GM19239 (cell line): Measurements from ENCODE around the gene KRT76.
"Not testable (repeated sequence)": the region's sequence is repeated elsewhere in the genome, so short reads cannot be mapped to it uniquely, and the experiment has no call there.

ENCODE experiments used
- DNase-seq: peaks from one replicate; pipeline ENCODE4 v3.0.0; 2011; ENCODE audit warnings: low spot score; ENCODE audit not compliant: insufficient read length
- FAIRE-seq: peaks from 2 replicates; lab custom pipeline; 2011; peaks lifted over from hg19 to GRCh38; lab: Jason Lieb, UNC

The KRT76 gene

DNA sequence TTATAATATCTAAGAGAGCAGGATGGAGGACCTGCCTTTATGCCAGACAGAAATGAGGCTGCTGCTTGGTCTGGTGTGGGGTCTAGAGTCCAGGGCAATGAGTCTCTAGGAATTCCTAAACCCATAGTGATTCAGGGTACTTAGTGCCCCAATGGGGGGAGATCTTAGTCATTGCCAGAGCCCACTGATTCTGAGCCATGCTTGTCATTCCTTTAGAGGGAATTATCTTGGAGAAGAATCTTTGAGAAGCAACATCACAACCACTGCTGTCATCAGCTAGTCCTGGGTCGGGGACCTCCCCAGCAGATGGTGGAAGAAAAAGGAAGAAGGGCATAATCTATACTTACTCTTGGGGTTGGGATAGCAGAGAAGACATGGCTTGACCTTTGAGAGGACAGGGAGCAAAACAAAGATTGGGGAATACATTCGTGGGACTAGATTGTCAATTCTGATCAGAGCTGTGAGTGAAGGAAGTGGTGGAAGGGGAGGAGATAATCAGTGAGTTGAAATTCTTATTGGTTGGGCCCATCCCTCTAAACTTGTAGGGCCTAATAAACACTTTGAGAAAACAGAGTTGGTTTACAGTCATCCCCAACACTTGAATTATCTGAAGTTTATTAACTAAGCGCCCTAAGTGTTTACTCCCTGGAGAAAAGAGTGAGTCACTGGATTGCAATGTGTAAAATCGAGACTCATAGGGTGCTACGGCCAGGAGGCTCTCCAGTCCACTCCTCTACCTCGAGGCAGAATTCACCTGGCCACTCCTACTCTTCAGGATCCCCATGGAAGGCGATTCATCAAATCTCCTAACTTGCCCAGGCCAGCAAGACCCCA is 21.7 kb upstream of the KRT76 start:
- DNase-seq (no peak), FAIRE-seq (no peak)

DNA sequence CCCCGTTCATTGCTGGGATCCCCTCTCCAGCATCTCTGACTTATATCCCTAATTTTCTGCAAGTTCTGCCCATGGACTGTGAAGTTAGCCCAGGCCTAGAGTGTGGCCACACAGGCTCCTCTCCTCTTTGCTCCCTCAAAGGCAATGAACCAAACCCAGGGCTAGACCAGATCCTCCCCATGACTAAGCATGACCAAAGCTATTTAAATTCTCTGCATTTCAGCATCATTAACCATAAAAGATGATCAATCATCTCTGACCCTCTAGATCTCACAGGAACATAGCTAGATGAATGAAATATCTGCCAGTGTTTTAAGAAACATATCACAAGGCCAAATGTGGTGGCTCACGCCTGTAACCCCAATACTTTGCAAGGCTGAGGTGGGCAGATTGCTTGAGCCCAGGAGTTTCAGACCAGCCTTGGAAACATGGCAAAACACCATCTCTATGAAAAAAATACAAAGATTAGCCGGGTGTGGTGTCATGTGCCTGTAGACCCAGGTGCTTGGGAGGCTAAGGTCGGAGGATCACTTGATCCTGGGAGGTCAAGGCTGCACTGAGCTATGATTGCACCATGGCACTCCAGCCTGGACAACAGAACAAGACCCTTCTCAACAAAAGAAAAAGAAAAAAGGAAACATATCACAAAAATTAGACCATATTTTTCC is 21.0 kb upstream of the KRT76 start:
- no peak for DNase-seq
- no peak for FAIRE-seq

DNA sequence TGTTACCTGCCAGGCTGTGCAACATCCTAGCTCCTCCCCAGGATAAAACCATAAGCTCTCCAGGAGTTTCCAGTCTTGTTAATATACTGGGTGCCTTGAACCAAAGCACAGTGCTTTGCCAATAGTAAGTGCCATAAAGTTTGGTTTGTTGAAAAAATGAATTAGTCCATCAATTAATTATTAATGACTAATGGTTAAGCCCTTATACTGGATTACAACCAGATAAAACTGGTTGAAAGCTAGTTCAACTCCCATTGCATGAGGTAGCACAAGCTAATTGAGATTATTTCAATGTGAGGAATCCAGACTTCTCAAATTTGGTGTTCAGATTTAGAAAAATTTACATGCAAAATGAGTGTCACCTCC is 20.4 kb upstream of the KRT76 start:
- DNase-seq (no peak), FAIRE-seq (no peak)

DNA sequence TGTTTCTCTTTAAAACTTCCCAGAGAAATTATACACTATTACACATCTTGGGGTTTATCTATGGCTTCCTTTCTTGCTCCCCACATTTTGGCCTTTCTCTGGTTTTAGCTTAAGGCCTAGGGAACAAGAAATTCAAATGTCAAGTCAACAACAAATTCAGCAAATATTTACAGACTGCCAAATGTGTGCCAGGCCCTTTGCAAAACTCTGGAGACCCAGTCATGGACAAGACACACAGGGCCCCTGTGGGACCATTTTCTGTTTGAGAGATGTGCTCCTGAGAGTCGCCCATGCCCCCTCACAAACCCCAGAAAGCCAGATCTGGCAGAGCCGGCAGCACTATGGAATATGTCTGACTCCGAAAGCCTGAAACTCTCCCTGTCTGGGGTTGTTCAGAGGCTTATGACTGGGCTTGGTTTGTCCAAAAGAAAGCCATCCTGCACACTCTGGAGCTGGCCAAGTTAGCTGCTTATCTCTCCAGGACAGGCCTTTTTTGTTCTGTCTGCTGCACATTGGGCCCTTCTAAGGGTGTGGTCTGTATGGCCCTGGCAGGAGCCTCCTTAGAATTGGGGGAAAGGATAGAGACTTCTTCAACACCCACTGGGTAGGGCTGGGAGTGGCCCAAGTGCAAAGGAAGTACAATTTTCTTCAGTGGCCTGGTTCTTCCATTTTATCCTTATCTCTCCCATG is 19.8 kb upstream of the KRT76 start:
- DNase-seq (no peak), FAIRE-seq (no peak)

DNA sequence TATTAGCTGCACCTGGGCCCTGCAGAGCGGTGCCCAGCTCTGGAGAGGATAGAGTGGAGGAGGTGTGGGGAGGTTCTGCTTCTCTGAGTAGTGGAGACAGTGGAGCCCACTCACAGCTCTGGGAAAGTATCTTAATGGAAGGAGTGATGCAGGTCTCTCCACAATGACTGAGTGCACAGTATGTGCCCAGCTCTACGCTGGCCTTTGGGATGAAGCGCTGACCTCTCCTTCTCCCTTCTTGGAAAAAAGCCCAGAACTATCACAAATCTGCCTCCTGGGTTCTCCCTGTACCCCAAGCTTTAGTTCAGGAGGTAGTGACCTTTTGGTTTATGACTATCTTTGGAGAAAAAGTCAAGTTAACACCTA is 19.3 kb upstream of the KRT76 start:
- FAIRE-seq, result no peak

DNA sequence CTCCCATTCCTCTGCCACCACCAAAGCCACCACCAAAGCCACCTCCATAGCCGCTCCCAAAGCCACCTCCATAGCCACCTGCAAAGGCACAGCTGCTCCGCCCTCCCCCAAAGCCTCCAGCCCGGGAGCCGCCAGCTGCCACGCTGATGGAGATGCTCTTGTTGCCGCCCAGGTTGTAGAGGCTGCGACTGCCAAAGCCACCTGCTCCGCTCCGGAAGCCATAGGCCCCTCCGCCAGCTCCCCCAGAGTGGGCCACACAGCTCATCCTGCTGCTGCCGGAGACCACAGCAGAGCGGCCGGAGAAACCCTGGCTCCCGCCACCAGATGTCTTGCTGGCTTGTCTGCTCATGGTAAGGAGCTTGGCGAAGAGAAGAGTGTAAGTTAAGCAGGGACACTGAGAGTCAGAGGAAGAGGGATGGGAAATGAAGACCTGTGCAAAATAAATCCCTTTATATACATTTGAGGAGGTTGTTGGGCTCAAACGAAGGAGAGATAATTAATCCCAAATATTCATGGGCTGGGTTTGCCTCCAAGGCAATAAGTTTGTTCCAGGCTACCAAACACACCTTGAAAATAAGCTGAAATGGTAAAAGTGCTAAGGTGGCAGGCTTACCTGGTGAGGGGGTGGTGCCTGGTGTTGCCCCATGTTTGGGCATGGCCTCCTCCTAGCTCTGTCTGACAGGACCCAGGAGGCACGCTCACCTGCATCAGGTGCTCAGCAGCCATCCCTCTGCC is 18.7 kb upstream of the KRT76 start, which contains the start of gene KRT3:
Gene KRT3 (minus strand): TSS at position 424 of the 735 bp plus-strand sequence. CDS start 75 bp downstream, at position 349.
- no peak for FAIRE-seq
- no peak for DNase-seq

More for the DNA sequence above, 19.3 kb upstream of the KRT76 start:
- DNase-seq, result no peak

DNA sequence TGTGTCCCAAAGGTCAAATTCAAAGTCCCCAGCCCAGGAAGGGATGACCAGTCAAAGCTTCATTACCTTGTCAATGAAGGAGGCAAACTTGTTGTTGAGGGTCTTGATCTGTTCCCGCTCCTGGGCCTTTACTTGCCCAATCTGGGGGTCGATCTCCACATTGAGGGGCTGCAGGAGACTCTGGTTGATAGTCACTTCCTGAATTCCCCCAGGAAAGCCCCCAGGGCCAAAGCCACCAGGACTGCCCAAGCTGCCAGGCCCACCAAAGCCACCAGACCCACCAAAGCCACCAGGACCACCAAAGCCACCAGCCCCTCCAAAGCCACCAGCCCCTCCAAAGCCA is 18.2 kb upstream of the KRT76 start:
- DNase-seq, FAIRE-seq: not testable (repeated sequence)

DNA sequence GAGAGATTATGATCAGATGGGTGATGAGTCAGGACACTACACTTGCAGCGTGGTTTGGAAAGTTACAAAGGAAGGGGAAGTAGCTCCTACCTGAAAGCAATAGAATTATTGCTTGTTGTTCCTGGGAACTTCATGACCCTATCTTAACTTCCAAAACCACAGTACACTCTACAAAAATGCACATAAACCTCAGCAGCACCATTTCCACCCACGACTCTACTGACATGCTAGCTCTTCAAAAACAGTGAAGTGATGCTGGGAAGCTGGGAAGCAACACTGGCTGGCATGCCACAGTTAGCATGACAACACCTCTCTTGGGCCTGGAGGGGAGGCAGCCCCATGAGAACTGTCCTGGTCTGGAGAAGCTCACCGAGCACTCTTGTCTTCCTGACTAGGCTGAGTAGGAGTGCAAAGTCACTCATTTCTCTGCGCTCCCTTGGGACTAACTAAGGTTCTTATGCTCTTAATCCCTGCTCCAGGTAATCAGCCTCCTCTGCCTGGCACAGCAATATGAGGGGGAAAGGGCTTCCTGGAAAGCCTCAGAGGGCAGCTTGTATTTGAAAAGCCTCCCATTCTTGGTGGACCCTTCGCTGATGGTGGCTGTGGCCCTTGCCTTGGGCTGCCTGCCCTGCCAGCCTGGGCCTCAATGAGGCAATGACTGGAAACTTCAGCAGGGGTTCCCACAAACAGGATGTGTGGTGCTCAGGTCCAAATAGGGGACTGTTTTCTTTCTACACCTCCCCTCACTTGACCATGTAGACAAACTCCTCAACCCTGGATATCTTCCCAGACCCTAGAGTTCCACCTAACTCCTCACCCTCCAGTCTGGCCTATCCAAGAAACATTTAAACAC is 17.6 kb upstream of the KRT76 start:
- FAIRE-seq (no peak), DNase-seq (no peak)

DNA sequence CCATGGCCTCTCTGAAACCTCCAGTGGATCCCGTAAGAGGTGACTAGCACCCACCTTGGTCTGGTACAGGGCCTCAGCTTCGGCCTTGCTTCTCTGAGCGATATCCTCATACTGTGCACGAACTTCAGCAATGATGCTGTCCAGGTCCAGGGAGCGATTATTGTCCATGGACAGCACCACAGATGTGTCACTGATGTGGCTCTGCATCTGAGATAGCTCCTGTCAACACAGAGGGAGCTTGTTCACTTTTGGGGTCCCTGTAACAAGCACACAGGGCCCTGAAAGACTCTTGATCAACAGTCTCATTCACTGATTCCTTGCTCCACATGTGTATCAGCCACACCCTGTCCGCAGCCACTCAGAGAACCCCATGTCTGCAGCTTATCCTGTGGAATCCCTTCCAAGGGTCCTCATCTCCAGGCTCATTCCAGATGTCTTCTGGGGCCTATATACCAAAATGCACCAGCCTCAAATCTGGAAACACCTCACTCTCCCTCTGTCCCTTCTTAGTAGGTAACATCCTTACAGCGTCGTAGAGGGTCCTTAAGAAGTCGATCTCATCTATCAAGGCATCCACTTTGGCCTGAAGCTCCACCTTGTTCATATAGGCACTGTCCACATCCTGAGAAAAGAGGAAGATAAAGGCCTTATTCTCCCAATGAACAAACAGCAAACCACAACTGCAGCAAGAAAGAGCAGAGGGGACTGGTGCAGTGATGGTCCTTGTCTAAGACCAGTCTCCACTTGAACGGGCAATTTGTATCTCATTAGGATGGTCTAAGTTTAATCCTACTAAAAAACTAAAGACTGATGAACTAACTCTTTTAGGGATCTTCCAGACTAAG is 15.3 kb upstream of the KRT76 start:
- DNase-seq (no peak), FAIRE-seq (no peak)

DNA sequence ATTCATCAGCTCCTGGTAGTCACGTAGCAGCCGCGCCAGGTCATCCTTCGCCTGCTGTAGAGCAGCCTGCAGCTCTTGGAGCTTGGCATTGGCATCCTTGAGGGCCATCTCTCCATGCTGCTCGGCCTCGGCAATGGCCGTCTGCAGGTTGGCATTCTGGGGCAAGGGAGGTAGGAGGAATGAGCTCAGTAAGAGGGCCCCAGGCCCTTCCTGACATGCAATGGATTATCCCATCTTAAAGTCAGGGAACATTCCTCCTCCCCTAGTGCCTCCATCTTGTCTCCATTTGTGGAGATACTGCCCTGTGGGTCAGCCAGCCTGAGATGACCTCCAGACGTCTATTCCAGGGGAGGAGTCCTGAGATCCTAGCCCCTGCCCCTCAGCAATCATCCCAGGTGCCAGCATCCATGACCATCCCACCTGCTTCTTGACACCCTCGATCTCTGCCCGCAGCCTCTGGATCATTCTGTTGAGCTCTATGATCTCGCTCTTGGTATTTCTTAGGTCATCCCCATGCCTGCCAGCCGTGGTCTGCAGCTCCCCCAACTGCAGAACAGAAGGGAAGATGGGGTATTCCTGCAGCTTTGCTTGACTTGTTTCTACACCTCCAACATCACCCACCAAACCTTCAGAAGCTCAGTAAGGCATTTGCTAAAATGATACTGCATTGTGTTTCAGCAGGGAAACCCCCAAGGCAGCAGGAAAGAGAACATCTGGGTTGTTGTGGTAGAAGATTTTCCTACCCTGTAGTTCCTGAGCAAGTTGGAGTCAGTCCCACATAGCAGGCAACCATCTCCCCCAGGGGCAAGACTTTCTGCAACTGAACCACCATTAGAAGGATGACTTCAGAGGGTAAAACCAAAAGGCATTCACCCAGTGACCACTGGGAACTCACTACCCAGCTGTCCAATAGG is 14.4 kb upstream of the KRT76 start:
- DNase-seq (no peak), FAIRE-seq (no peak)

DNA sequence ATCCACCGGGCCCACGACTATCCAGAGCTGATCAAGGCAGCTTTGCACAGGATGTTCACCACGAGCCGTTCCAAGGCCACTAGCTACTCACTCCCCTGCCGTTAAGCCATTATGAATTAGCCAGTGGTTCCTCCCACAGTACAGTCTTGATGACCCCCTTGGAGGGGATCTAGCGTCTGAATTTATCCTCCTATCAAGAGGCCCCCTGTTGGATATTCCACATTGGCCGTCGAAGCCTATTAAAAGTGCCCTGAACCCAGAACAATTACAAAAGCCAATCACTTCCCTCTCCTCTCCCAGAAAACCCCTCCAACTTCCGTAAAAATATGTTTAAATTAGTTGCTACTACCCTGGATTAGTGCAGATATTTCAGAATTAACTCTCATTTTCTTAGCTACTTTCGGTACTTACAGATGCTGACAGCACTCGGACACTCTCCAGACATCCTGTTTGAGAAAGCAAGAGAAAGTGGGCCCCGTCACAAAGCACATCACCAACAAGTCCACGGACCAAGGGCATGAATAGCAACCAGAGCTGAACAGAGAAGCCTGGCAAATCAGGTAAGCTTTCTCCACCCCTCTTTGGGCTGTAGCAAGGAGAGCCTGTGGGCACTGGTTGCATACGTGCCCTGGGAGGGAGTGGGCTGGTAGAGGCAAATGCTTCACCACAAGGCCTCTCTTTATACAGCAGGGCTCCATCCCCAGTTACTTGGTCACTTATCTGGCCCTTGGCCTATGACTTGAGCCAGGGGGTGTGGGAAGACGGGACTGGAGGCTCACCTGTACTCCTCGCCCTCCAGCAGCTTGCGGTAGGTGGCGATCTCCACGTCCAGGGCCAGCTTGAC is 13.5 kb upstream of the KRT76 start:
- DNase-seq (no peak), FAIRE-seq (no peak)

DNA sequence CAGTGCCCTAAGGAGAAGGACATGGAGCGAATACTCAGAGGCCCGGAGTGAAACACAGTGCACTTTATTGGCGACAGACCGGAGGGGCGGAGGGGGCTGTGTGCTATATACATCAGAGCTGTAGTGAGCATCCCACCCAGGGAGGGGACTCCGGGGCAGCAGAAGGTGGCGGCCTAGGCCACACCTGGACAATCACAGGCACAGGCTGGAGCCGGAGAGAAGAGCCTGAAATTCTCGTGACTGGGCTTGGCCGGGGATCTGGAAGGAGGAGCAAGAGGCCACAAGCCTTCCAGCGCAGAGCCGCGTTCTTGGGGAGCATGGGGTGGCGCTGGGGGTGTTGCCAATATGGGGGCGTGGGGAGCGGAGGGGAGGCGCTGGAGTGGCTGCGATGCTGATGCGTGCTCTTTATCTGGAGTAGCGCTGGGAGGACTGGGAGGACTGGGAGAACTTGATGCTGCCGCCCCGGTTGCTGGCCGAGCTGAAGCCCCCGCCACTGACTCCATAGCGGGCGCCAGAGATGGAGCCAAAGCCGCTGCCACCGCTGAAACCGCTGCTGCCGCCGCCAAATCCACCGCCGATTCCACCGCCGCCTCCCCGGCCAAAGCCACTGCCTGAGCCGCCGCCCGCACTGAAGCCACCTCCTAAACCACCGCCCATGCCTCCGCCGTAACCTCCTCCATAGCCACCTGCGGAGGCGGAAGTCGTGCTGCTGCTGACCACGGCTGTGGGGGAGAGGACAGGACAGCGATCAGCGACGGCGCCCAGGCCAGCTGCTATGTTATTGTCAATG is 12.7 kb upstream of the KRT76 start:
- FAIRE-seq, result no peak

DNA sequence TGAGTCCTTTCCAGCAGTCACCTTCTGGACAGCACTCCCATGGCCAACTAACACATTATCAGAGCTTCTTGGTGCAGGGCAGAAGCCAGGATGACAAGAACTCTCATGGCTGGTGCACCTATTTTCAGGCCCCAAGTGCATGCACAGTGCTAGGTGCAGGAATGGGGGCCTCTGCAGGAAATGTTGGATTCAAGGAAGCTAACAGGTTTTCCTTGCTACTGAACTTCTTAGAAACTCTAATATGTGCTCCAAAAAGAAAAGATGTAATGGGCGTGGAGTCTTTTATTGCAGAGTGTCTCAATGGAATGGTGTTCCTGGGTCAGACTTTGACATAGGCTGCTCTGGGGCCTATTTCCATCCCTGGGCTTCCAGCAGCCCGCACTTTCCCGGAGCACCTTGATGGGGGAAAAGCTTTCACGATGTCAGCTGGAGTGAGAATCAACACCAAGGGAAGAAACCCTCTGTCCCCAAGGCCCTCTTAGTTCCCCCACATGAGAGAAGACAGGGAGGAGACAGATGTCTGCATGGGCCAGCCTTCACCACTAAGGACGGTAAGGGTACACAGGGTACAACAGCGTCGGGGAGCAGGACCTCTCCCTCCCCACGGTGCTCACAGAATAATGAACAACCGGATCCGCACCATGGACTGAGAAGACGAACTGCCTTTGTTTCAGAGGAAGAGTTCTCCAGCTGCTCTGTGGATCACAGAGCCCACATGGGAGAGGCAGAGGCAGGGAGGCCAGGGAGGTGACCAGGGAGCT is 11.9 kb upstream of the KRT76 start:
- no peak for FAIRE-seq
- DNase-seq, result no peak

More for the DNA sequence above, 12.7 kb upstream of the KRT76 start:
- DNase-seq, result no peak

DNA sequence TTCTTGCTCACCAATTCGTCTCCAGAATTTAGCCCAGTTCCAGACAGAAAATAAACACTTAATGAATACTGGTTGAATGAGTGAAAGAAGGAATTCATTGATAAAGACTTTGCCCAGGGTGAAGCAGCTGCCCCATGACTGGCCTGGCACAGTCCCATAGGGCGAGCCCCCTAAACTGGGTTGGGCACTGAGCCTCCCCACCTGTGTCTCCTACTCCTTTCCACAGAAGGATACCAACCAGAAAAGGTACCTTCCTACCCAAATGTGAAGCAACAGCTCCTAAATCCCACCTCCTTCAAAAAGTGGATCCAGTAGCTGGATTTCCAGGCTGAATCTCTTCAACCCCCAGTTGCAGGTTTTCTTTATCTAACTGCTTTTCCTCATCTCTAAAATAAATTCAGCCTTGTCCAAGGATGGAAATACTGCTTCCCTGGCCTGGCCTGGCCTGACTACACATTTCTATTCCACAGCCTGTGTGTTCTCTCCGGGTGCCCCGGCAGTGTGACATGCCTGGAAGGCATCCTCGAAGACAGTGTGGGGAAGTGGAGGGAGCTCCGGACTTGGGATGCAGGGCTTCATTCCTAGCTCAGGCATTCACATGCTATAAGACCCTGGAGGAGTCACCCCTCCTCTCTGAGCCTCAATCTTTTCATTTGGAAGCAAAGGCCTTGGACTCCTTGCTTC is 11.2 kb upstream of the KRT76 start:
- DNase-seq (no peak), FAIRE-seq (no peak)
